A673 (cell line): ENCODE results near the gene SKAP1.
A peak's percentile ranks its signal among the peaks of the same experiment; 100 is the strongest.

Source experiments
- CTCF ChIP-seq: fragments of 300-800, 200-600 bp; sonication (generic); conservative IDR thresholded peaks from 2 replicates; pipeline ENCODE4 v1.5.1; 2017; ENCODE audit warnings: low read depth, mild to moderate bottlenecking, antibody characterized with exemption, low read length, moderate library complexity, mixed read lengths
- EZH2 ChIP-seq: fragments of 200-600 bp; sonication (generic); IDR thresholded peaks from 2 replicates; pipeline ENCODE4 v1.6.1; 2017; ENCODE audit warnings: borderline replicate concordance, low read depth, mild to moderate bottlenecking, mixed read lengths, antibody characterized with exemption, low read length; ENCODE audit not compliant: poor library complexity, severe bottlenecking

GRCh38 chr17:48215583-48216139, 214.4 kb downstream of the SKAP1 start:
- TF ChIP-seq EZH2 (no peak), CTCF (peak; percentile 75)
